Thyroid gland (tissue), 4 donors: ENCODE data around the gene MYCL.

Experiments used
- CTCF ChIP-seq, 6 experiments: fragments of 200-600 bp in 3 of 6; fragments of 450-650 bp in 3 of 6; sonication (generic) in 3 of 6; IDR thresholded peaks; one replicate each; pipeline ENCODE4 v1.5.1; 2016 to 2019; ENCODE audit warnings: antibody characterized with exemption in 6 of 6, mild to moderate bottlenecking in 2 of 6, inconsistent platforms in 1 of 6, moderate library complexity in 1 of 6
- POLR2A ChIP-seq, 2 donors: fragments of 450-650 bp; IDR thresholded peaks; one replicate each; pipeline ENCODE4 v1.6.1; 2017; ENCODE audit warnings: antibody characterized with exemption in 2 of 2, mild to moderate bottlenecking in 2 of 2, moderate library complexity in 1 of 2

- TF ChIP-seq CTCF (IDR thresholded peaks at IDR 0.05) (no peak), POLR2A (IDR thresholded peaks at IDR 0.05) (no peak)
Observed at GRCh38 chr1:39857126-39857878, 44.4 kb downstream of the MYCL start.
